HCT116 (cell line): ENCODE measurements around the gene NIPAL4. TPM values are rescaled to one million over a fixed set of nuclear protein-coding genes. Genes with fewer than 3 reads are reported as not detected.

Experiments used
- ATAC-seq: fragments of 200-7000 bp; cut with Tn5 transposase; 2 replicates; pipeline ENCODE4 v1.9.1; 2020; ENCODE audit warnings: mild to moderate bottlenecking, moderate library complexity
- BruUV-seq: library from RNA; stranded (reverse); fragments of 400-500 nt; replicated peaks from 2 replicates; lab custom pipeline; 2021; lab: Mats Ljungman, UMichigan
- CTCF ChIA-PET: fragments of 300-600 bp; sonication (Branson Sonifier 250); formaldehyde crosslinking; loops from one replicate; lab custom pipeline; 2021; ENCODE audit warnings: antibody characterized with exemption; lab: Charles Lee
- POLR2A ChIA-PET: fragments of 300-600, 350-600 bp; sonication (Branson Sonifier 250); formaldehyde crosslinking; loops from one replicate; lab custom pipeline; 2021; ENCODE audit warnings: antibody characterized with exemption; lab: Charles Lee
- RAD21 ChIA-PET, 2 experiments: fragments of 300-600 bp; sonication (Branson Sonifier 250); formaldehyde crosslinking; loops; one replicate each; lab custom pipeline; 2023; ENCODE audit warnings: low total read pairs in 2 of 2; ENCODE audit not compliant: uncharacterized antibody in 2 of 2, unreplicated experiment in 2 of 2, low non-redundant PET in 1 of 2; lab: Charles Lee
- DNase-seq: peaks from one replicate; pipeline ENCODE4 v3.0.0-alpha.2; 2010; ENCODE audit warnings: low read depth, low spot score
- H2AFZ ChIP-seq: fragments of 200-600 bp; shearing (Covaris generic), sonication (generic); 2 replicates; pipeline ENCODE4 v1.6.1; 2017; ENCODE audit warnings: low read depth, mixed run types, mixed read lengths, antibody characterized with exemption, low read length; ENCODE audit not compliant: poor library complexity, severe bottlenecking
- H3K27ac ChIP-seq: 2 replicates; pipeline ENCODE4 v1.5.1; 2012; ENCODE audit warnings: low read depth, low read length
- H3K27me3 ChIP-seq: fragments of 200-600 bp; sonication (generic); 2 replicates; pipeline ENCODE4 v1.6.1; 2016; ENCODE audit warnings: mixed run types, low read length, mixed read lengths; ENCODE audit not compliant: insufficient read depth
- H3K36me3 ChIP-seq, 2 experiments: fragments of 200-500 bp in 1 of 2; fragments of 200-600 bp in 1 of 2; sonication (Bioruptor generic) in 1 of 2; sonication (generic) in 1 of 2; 2 replicates each; pipeline versions ENCODE4 v1.5.1 to v1.6.1; 2014 to 2016; ENCODE audit warnings: low read length in 2 of 2, inconsistent platforms in 1 of 2, mixed read lengths in 1 of 2, mixed run types in 1 of 2; ENCODE audit not compliant: insufficient read depth in 2 of 2, control insufficient read depth in 1 of 2
- H3K4me1 ChIP-seq, 2 experiments: fragments of 200-600 bp in 1 of 2; sonication (generic) in 1 of 2; 2 replicates each; pipeline versions ENCODE4 v1.5.1 to v1.6.1; 2012 to 2017; ENCODE audit warnings: low read length in 2 of 2, inconsistent platforms in 1 of 2, mild to moderate bottlenecking in 1 of 2, mixed read lengths in 1 of 2, mixed run types in 1 of 2, moderate library complexity in 1 of 2; ENCODE audit not compliant: insufficient read depth in 2 of 2, control insufficient read depth in 1 of 2
- H3K4me2 ChIP-seq: fragments of 200-600 bp; sonication (generic); 2 replicates; pipeline ENCODE4 v1.6.1; 2017; ENCODE audit warnings: mixed run types, low read length, mixed read lengths
- H3K4me3 ChIP-seq, 2 experiments: fragments of 200-600 bp in 1 of 2; sonication (generic) in 1 of 2; replicated peaks in 1 of 2; 2 replicates each; pipeline ENCODE4 v1.5.1; 2011 to 2016; ENCODE audit warnings: low read length in 2 of 2, control low read depth in 1 of 2, low read depth in 1 of 2, mild to moderate bottlenecking in 1 of 2, mixed read lengths in 1 of 2, mixed run types in 1 of 2
- H3K79me2 ChIP-seq: fragments of 200-600 bp; sonication (generic); 2 replicates; pipeline ENCODE4 v1.6.1; 2017; ENCODE audit warnings: mild to moderate bottlenecking, mixed run types, low read length, moderate library complexity, mixed read lengths; ENCODE audit not compliant: insufficient read depth
- H3K9ac ChIP-seq: fragments of 200-600 bp; sonication (generic); 2 replicates; pipeline ENCODE4 v1.6.1; 2016; ENCODE audit warnings: low read length, mixed read lengths
- H3K9me2 ChIP-seq: fragments of 200-600 bp; sonication (generic), shearing (Covaris generic); 2 replicates; pipeline ENCODE4 v1.6.1; 2017; ENCODE audit warnings: mixed run types, mild to moderate bottlenecking, moderate library complexity; ENCODE audit not compliant: insufficient read depth
- H3K9me3 ChIP-seq, 2 experiments: fragments of 200-500 bp in 1 of 2; fragments of 200-600 bp in 1 of 2; sonication (Bioruptor generic) in 1 of 2; sonication (generic) in 1 of 2; 2 replicates each; pipeline ENCODE4 v1.6.1; 2014 to 2017; ENCODE audit warnings: low read length in 2 of 2, mixed read lengths in 2 of 2, inconsistent platforms in 1 of 2, low read depth in 1 of 2, mild to moderate bottlenecking in 1 of 2, mixed run types in 1 of 2, moderate library complexity in 1 of 2; ENCODE audit not compliant: control insufficient read depth in 1 of 2, insufficient read depth in 1 of 2
- H4K20me1 ChIP-seq: fragments of 200-600 bp; sonication (generic), shearing (Covaris generic); 2 replicates; pipeline ENCODE4 v1.6.1; 2017; ENCODE audit warnings: mixed run types, mild to moderate bottlenecking, moderate library complexity; ENCODE audit not compliant: insufficient read depth
- CBX3 ChIP-seq: IDR thresholded peaks from 2 replicates; pipeline ENCODE4 v1.6.1; 2012; ENCODE audit warnings: low read depth
- EGR1 ChIP-seq: IDR thresholded peaks from 2 replicates; pipeline ENCODE4 v1.6.1; 2012; ENCODE audit warnings: low read depth
- ELF1 ChIP-seq: IDR thresholded peaks from 2 replicates; pipeline ENCODE4 v1.6.1; 2012; ENCODE audit warnings: low read depth, borderline replicate concordance
- EZH2 ChIP-seq: fragments of 200-600 bp; sonication (generic); IDR thresholded peaks from 2 replicates; pipeline ENCODE4 v1.6.1; 2017; ENCODE audit warnings: antibody characterized with exemption, mixed run types
- EZH2phosphoT487 ChIP-seq: fragments of 200-600 bp; IDR thresholded peaks from 2 replicates; pipeline ENCODE4 v1.6.1; 2018; ENCODE audit warnings: antibody characterized with exemption, borderline replicate concordance
- POLR2AphosphoS5 ChIP-seq: IDR thresholded peaks from 2 replicates; pipeline ENCODE4 v1.6.1; 2011; ENCODE audit warnings: mild to moderate bottlenecking, low read depth, low read length, moderate library complexity
- REST ChIP-seq: IDR thresholded peaks from 2 replicates; pipeline ENCODE4 v1.6.1; 2012; ENCODE audit warnings: low read depth
- SIN3A ChIP-seq: IDR thresholded peaks from 2 replicates; pipeline ENCODE4 v1.6.1; 2012; ENCODE audit warnings: low read depth
- SP1 ChIP-seq: IDR thresholded peaks from 2 replicates; pipeline ENCODE4 v1.6.1; 2012; ENCODE audit warnings: low read depth
- SRF ChIP-seq: IDR thresholded peaks from 2 replicates; pipeline ENCODE4 v1.6.1; 2012; ENCODE audit warnings: low read depth
- TCF7L2 ChIP-seq: IDR thresholded peaks from 2 replicates; pipeline ENCODE4 v1.7.0; 2011; ENCODE audit warnings: borderline replicate concordance, inconsistent platforms; ENCODE audit not compliant: insufficient read depth, insufficient read length; ENCODE audit errors: extremely low read depth
- ZBTB33 ChIP-seq: IDR thresholded peaks from 2 replicates; pipeline ENCODE4 v1.6.1; 2011; ENCODE audit warnings: mild to moderate bottlenecking, low read length, moderate library complexity; ENCODE audit not compliant: insufficient replicate concordance; ENCODE audit errors: extremely low read depth
- intact Hi-C: fragments of 100-400 bp; cut with micrococcal nuclease; formaldehyde crosslinking; loops from 2 replicates; pipeline ENCODE4 v1.10.0; 2022
- total RNA-seq: library from RNA; stranded (reverse); gene quantifications from one replicate; pipeline ENCODE4 v1.2.1, GENCODE V29; 2021; ENCODE audit not compliant: unreplicated experiment

Gene NIPAL4
- total RNA-seq, 1 experiment from 2014 or later, result 0.12 TPM

GRCh38 chr5:157485340-157485739, 25.3 kb downstream of the NIPAL4 start:
- Histone ChIP-seq H3K4me1 (no peaks in the 10 kb centered on the region), H3K9me3 (no peaks in the 10 kb centered on the region), H3K27me3 (no peaks in the 10 kb centered on the region), H3K36me3 (peaks cover 3 to 35% of the 10 kb centered on the region in 2 experiments; a peak in 3 of 4 replicates), H3K27ac (no peak overlapping the region), H3K9me2 (no peaks in the 10 kb centered on the region), H4K20me1 (no peaks in the 10 kb centered on the region), H3K4me2 (no peak overlapping the region), H3K4me3 (no peak overlapping the region), H2AFZ (no peak overlapping the region), H3K9ac (no peak overlapping the region), H3K79me2 (no peaks in the 10 kb centered on the region)
- ChIA-PET CTCF (interaction anchor here (1.0 kb wide), 1 partner anchor 157 kb away, joined by 3 read pairs; no protein-coding TSS in a partner anchor), RAD21 (no interaction called here), POLR2A (no interaction called here)
- DNase-seq (no peak), ATAC-seq (no peak)
- TF ChIP-seq ELF1, result no peak
- TF ChIP-seq EZH2phosphoT487, result no peak
- TF ChIP-seq SP1, result no peak
- TF ChIP-seq SIN3A, result no peak
- no peak for TF ChIP-seq REST
- no peak for TF ChIP-seq CBX3
- TF ChIP-seq POLR2AphosphoS5, result no peak
- no peak for TF ChIP-seq ZBTB33
- TF ChIP-seq SRF, result no peak
- no peak for TF ChIP-seq TCF7L2
- TF ChIP-seq EZH2, result no peak
- TF ChIP-seq EGR1, result no peak
- no TSS peak for BruUV-seq
- intact Hi-C loops, result no loop called here
